GM23338 (cell line): ENCODE data around the gene SLC22A4.

ENCODE experiments used
- CREB1 ChIP-seq: fragments of 250-450 bp; sonication (Bioruptor Pico); IDR thresholded peaks from 2 replicates; pipeline ENCODE4 v1.5.0; 2020; ENCODE audit warnings: low read depth, mild to moderate bottlenecking, moderate library complexity
- EZH2 ChIP-seq: fragments of 200-600 bp; sonication (generic); IDR thresholded peaks from one replicate; pipeline ENCODE4 v1.8.0; 2017; ENCODE audit warnings: antibody characterized with exemption, mild to moderate bottlenecking, low read depth; ENCODE audit not compliant: unreplicated experiment
- EZH2phosphoT487 ChIP-seq: fragments of 200-600 bp; sonication (generic); IDR thresholded peaks from one replicate; pipeline ENCODE4 v1.8.1; 2018; ENCODE audit warnings: antibody characterized with exemption; ENCODE audit not compliant: unreplicated experiment
- JUNB ChIP-seq: IDR thresholded peaks from one replicate; pipeline ENCODE4 v1.6.1; 2016; ENCODE audit warnings: antibody characterized with exemption; ENCODE audit not compliant: unreplicated experiment
- POLR2AphosphoS5 ChIP-seq: IDR thresholded peaks from 2 replicates; pipeline ENCODE4 v1.6.1; 2016; ENCODE audit warnings: antibody characterized with exemption, low read depth
- ZNF114 ChIP-seq: fragments of 250-450 bp; sonication (Bioruptor Pico); IDR thresholded peaks from 2 replicates; pipeline ENCODE4 v1.5.0; 2020; ENCODE audit warnings: mild to moderate bottlenecking, moderate library complexity
- TF ChIP-seq, protein P1 (sequence below): IDR thresholded peaks from one replicate; pipeline ENCODE4 v1.6.1; 2018; ENCODE audit warnings: antibody characterized with exemption; ENCODE audit not compliant: unreplicated experiment
- TF ChIP-seq, protein P2 (sequence below), 2 experiments: fragments of 200-600 bp in 1 of 2; sonication (generic) in 1 of 2; conservative IDR thresholded peaks; 2 replicates each; pipeline versions ENCODE4 v1.5.1 to v1.6.1; 2016 to 2017; ENCODE audit warnings: antibody characterized with exemption in 2 of 2, low read depth in 2 of 2, mild to moderate bottlenecking in 2 of 2, moderate library complexity in 1 of 2
- TF ChIP-seq, protein P3 (sequence below): IDR thresholded peaks from 2 replicates; pipeline ENCODE4 v1.6.1; 2016; ENCODE audit warnings: antibody characterized with exemption

DNA sequence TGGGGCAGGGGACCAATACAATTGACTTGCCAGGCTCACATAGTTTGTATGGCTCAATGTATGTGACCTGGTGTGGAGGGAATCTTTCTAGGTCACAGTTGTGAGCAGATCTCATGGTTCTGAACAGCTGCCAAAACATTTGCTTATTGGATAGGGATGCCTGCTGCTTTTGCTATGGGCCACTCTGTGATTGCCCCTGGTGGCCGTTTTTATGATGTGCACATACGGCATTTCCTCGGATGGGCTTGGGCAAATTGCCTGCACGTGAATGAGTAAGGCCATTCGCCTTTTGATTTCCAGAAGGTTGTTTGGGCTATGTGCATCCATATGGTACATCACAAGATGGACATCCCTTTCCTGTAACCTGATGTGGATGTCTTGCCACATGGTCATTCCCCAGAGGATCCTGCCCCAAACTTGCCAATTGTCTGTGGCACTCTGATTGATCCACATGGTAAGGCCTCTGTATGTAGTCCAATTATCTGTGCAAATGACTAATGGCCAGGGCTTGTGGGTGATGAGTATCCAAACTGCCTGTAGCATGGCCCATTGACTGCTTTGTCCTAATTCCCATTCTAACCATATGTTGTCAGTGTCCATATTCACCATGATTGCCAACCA, 10.7 kb upstream of the SLC22A4 start:
- TF ChIP-seq EZH2phosphoT487 (no peak), ZNF114 (CRISPR knock-in tag) (no peak), EZH2 (no peak), POLR2AphosphoS5 (no peak), JUNB (no peak), CREB1 (CRISPR knock-in tag) (no peak)
- TF ChIP-seq, protein P1, sequence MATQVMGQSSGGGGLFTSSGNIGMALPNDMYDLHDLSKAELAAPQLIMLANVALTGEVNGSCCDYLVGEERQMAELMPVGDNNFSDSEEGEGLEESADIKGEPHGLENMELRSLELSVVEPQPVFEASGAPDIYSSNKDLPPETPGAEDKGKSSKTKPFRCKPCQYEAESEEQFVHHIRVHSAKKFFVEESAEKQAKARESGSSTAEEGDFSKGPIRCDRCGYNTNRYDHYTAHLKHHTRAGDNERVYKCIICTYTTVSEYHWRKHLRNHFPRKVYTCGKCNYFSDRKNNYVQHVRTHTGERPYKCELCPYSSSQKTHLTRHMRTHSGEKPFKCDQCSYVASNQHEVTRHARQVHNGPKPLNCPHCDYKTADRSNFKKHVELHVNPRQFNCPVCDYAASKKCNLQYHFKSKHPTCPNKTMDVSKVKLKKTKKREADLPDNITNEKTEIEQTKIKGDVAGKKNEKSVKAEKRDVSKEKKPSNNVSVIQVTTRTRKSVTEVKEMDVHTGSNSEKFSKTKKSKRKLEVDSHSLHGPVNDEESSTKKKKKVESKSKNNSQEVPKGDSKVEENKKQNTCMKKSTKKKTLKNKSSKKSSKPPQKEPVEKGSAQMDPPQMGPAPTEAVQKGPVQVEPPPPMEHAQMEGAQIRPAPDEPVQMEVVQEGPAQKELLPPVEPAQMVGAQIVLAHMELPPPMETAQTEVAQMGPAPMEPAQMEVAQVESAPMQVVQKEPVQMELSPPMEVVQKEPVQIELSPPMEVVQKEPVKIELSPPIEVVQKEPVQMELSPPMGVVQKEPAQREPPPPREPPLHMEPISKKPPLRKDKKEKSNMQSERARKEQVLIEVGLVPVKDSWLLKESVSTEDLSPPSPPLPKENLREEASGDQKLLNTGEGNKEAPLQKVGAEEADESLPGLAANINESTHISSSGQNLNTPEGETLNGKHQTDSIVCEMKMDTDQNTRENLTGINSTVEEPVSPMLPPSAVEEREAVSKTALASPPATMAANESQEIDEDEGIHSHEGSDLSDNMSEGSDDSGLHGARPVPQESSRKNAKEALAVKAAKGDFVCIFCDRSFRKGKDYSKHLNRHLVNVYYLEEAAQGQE, result no peak
- TF ChIP-seq, protein P2, sequence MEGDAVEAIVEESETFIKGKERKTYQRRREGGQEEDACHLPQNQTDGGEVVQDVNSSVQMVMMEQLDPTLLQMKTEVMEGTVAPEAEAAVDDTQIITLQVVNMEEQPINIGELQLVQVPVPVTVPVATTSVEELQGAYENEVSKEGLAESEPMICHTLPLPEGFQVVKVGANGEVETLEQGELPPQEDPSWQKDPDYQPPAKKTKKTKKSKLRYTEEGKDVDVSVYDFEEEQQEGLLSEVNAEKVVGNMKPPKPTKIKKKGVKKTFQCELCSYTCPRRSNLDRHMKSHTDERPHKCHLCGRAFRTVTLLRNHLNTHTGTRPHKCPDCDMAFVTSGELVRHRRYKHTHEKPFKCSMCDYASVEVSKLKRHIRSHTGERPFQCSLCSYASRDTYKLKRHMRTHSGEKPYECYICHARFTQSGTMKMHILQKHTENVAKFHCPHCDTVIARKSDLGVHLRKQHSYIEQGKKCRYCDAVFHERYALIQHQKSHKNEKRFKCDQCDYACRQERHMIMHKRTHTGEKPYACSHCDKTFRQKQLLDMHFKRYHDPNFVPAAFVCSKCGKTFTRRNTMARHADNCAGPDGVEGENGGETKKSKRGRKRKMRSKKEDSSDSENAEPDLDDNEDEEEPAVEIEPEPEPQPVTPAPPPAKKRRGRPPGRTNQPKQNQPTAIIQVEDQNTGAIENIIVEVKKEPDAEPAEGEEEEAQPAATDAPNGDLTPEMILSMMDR (conservative IDR thresholded peaks at IDR 0.05; ENCODE audit: low read depth in 2 of 2), result peak; percentile 63
- TF ChIP-seq, protein P3, sequence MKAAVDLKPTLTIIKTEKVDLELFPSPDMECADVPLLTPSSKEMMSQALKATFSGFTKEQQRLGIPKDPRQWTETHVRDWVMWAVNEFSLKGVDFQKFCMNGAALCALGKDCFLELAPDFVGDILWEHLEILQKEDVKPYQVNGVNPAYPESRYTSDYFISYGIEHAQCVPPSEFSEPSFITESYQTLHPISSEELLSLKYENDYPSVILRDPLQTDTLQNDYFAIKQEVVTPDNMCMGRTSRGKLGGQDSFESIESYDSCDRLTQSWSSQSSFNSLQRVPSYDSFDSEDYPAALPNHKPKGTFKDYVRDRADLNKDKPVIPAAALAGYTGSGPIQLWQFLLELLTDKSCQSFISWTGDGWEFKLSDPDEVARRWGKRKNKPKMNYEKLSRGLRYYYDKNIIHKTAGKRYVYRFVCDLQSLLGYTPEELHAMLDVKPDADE, result no peak
